Measurements from ENCODE around the gene YWHAQ.
"Not testable (repeated sequence)": the region's sequence is repeated elsewhere in the genome, so short reads cannot be mapped to it uniquely, and the experiment has no call there.

Gene YWHAQ

GRCh38 chr2:9570182-9571060, 60.4 kb downstream of the YWHAQ start:
- H3K36me3 Mint-ChIP-seq: peaks cover 4% of the 10 kb centered on the region
- H3K4me1 Mint-ChIP-seq: peaks cover 20% of the 10 kb centered on the region
- no peak overlapping the region for H3K4me3 Mint-ChIP-seq
- ATAC-seq (no peak), DNase-seq (ENCODE audit: low spot score in 2 of 2) (no peak)
- H3K9me3 Mint-ChIP-seq: no peaks in the 10 kb centered on the region
- H3K27ac Mint-ChIP-seq: peak overlapping the region; percentile 50

- DNase-seq (ENCODE audit: low spot score in 2 of 2) (no peak), ATAC-seq (no peak)
- H3K4me1 Mint-ChIP-seq: no peaks in the 10 kb centered on the region
- H3K9me3 Mint-ChIP-seq: no peaks in the 10 kb centered on the region
- no peak overlapping the region for H3K4me3 Mint-ChIP-seq
- H3K27ac Mint-ChIP-seq: no peak overlapping the region
- H3K36me3 Mint-ChIP-seq: no peaks in the 10 kb centered on the region
Observed at GRCh38 chr2:9565436-9566153, 65.2 kb downstream of the YWHAQ start.

GRCh38 chr2:9560628-9561027, 70.2 kb downstream of the YWHAQ start:
- DNase-seq (ENCODE audit: low spot score in 2 of 2): no peak
- Mint-ChIP-seq H3K9me3 (no peaks in the 10 kb centered on the region), H3K4me1 (peaks cover 11% of the 10 kb centered on the region), H3K27ac (no peak overlapping the region), H3K36me3 (peaks cover 10% of the 10 kb centered on the region), H3K4me3 (no peak overlapping the region)
- ATAC-seq: no peak

GRCh38 chr2:9558948-9559381, 71.8 kb downstream of the YWHAQ start:
- Mint-ChIP-seq H3K27ac (no peak overlapping the region), H3K36me3 (peaks cover 16% of the 10 kb centered on the region), H3K9me3 (no peaks in the 10 kb centered on the region), H3K4me3 (no peak overlapping the region), H3K4me1 (peaks cover 25% of the 10 kb centered on the region)
- ATAC-seq (no peak), DNase-seq (ENCODE audit: low spot score in 2 of 2) (peak in 1 of 2 donors; percentile 47)

GRCh38 chr2:9556121-9556743, 74.6 kb downstream of the YWHAQ start:
- DNase-seq (ENCODE audit: low spot score in 2 of 2) (no peak), ATAC-seq (peak; percentile 48)
- peak overlapping the region; percentile 91 for H3K4me3 Mint-ChIP-seq
- H3K36me3 Mint-ChIP-seq: peaks cover 32% of the 10 kb centered on the region
- no peaks in the 10 kb centered on the region for H3K9me3 Mint-ChIP-seq
- peaks cover 50% of the 10 kb centered on the region for H3K4me1 Mint-ChIP-seq
- peak overlapping the region; percentile 89 for H3K27ac Mint-ChIP-seq

- DNase-seq (ENCODE audit: low spot score in 2 of 2) (peak; percentile 87 to 96), ATAC-seq (peak; percentile 93)
- Mint-ChIP-seq H3K4me3 (peak within 1 kb of the TSS; percentile 91), H3K9me3 (no peaks in the 10 kb centered on the region), H3K4me1 (peaks cover 55% of the 10 kb centered on the region), H3K36me3 (peaks cover 37% of the 10 kb centered on the region), H3K27ac (peak within 1 kb of the TSS; percentile 89)
Observed at GRCh38 chr2:9555297-9556120, 75.3 kb downstream of the YWHAQ start, which contains the start of gene ADAM17. TSS of gene ADAM17 (minus strand) at chr2:9555830. CDS start at chr2:9555605, 225 bp downstream.

GRCh38 chr2:9554921-9555296, 75.9 kb downstream of the YWHAQ start:
- Mint-ChIP-seq H3K27ac (peak overlapping the region; percentile 89), H3K9me3 (no peaks in the 10 kb centered on the region), H3K4me1 (peaks cover 58% of the 10 kb centered on the region), H3K4me3 (peak overlapping the region; percentile 91), H3K36me3 (peaks cover 39% of the 10 kb centered on the region)
- ATAC-seq (peak; percentile 8), DNase-seq (ENCODE audit: low spot score in 2 of 2) (no peak)

- ATAC-seq (peak; percentile 51), DNase-seq (ENCODE audit: low spot score in 2 of 2) (no peak)
- Mint-ChIP-seq H3K36me3 (peaks cover 44% of the 10 kb centered on the region), H3K4me3 (peak overlapping the region; percentile 91), H3K27ac (peak overlapping the region; percentile 13), H3K9me3 (no peaks in the 10 kb centered on the region), H3K4me1 (peaks cover 68% of the 10 kb centered on the region)
Observed at GRCh38 chr2:9552219-9553178, 78.3 kb downstream of the YWHAQ start.

GRCh38 chr2:9550859-9551391, 79.9 kb downstream of the YWHAQ start:
- ATAC-seq; H3K27ac Mint-ChIP-seq; H3K9me3 Mint-ChIP-seq; DNase-seq (ENCODE audit: low spot score in 2 of 2): not testable (repeated sequence)
- Mint-ChIP-seq H3K4me3 (peak overlapping the region; percentile 91), H3K4me1 (peaks cover 74% of the 10 kb centered on the region), H3K36me3 (peaks cover 41% of the 10 kb centered on the region)

- no peak for ATAC-seq
- no peak for DNase-seq (ENCODE audit: low spot score in 2 of 2)
- no peak overlapping the region for H3K27ac Mint-ChIP-seq
- peaks cover 76% of the 10 kb centered on the region for H3K4me1 Mint-ChIP-seq
- H3K36me3 Mint-ChIP-seq: peaks cover 32% of the 10 kb centered on the region
- H3K9me3 Mint-ChIP-seq: no peaks in the 10 kb centered on the region
- H3K4me3 Mint-ChIP-seq: no peak overlapping the region
Observed at GRCh38 chr2:9549420-9549819, 81.4 kb downstream of the YWHAQ start.

- Mint-ChIP-seq H3K4me3 (peak overlapping the region; percentile 51), H3K9me3 (no peaks in the 10 kb centered on the region), H3K36me3 (peaks cover 35% of the 10 kb centered on the region), H3K27ac (peak overlapping the region; percentile 63), H3K4me1 (peaks cover 74% of the 10 kb centered on the region)
- DNase-seq (ENCODE audit: low spot score in 2 of 2) (no peak), ATAC-seq (peak; percentile 79)
Observed at GRCh38 chr2:9548506-9548905, 82.3 kb downstream of the YWHAQ start.

GRCh38 chr2:9547262-9547991, 83.4 kb downstream of the YWHAQ start:
- H3K36me3 Mint-ChIP-seq: peaks cover 38% of the 10 kb centered on the region
- peaks cover 69% of the 10 kb centered on the region for H3K4me1 Mint-ChIP-seq

GRCh38 chr2:9545502-9545901, 85.3 kb downstream of the YWHAQ start:
- peaks cover 54% of the 10 kb centered on the region for H3K4me1 Mint-ChIP-seq
- peaks cover 45% of the 10 kb centered on the region for H3K36me3 Mint-ChIP-seq
- ATAC-seq (no peak), DNase-seq (ENCODE audit: low spot score in 2 of 2) (no peak)
- no peak overlapping the region for H3K27ac Mint-ChIP-seq
- no peak overlapping the region for H3K4me3 Mint-ChIP-seq
- H3K9me3 Mint-ChIP-seq: no peaks in the 10 kb centered on the region

More at GRCh38 chr2:9547262-9547991, 83.4 kb downstream of the YWHAQ start:
- H3K9me3 Mint-ChIP-seq: no peaks in the 10 kb centered on the region
- peak overlapping the region; percentile 63 for H3K27ac Mint-ChIP-seq
- DNase-seq (ENCODE audit: low spot score in 2 of 2) (no peak), ATAC-seq (no peak)
- H3K4me3 Mint-ChIP-seq: peak overlapping the region; percentile 51

All from stimulated activated effector memory CD8-positive, alpha-beta T cell treated with anti-CD3 and anti-CD28 coated beads, Interleukin-12 subunit alpha, Interleukin-12 subunit beta, amount 100 ng/mL, for 72 hours (primary cell).